ENCODE results near the gene B3GNT5. TPM values are rescaled to one million over a fixed set of nuclear protein-coding genes. Genes with fewer than 3 reads are reported as not detected.

The B3GNT5 gene
- total and polyA plus RNA-seq, 2 of the 8 experiments (the other 6 are each of a cell fraction or from before 2014, with no cell fraction given): 2.4 to 9.7 TPM

- no peak overlapping the region for H3K4me2 ChIP-seq (ENCODE audit: insufficient read depth in 1 of 2, low read depth in 2 of 2, low read length in 2 of 2)
- DNase-seq (ENCODE audit: low read depth in 1 of 2, low spot score in 2 of 2) (no peak), FAIRE-seq (no peak)
- no peak overlapping the region for H2BK12ac ChIP-seq (ENCODE audit: low read depth, low read length)
- no peak overlapping the region for H4K5ac ChIP-seq (ENCODE audit: insufficient read length, low read depth, low read length)
- no peak overlapping the region for H3K18ac ChIP-seq (ENCODE audit: extremely low read depth, low read length)
- H3K4me1 ChIP-seq (replicated peaks in 1 of 4; ENCODE audit: control insufficient read depth in 3 of 4, insufficient read depth in 4 of 4, low read length in 3 of 4): 0 out of 7 replicates have a peak, but pooled peaks cover 0 to 3% (median 0%) of the 10 kb centered on the region in 4 experiments
- H2BK15ac ChIP-seq (ENCODE audit: low read length): no peak overlapping the region
- no peak overlapping the region for H3K56ac ChIP-seq (replicated peaks; ENCODE audit: insufficient read length, low read depth, low read length)
- no peak overlapping the region for H3K23ac ChIP-seq (ENCODE audit: insufficient read length)
- no peak overlapping the region for H2AFZ ChIP-seq (ENCODE audit: low read length)
- no peak overlapping the region for H2BK120ac ChIP-seq (replicated peaks; ENCODE audit: low read depth, low read length)
- no peak overlapping the region for H3K4me3 ChIP-seq (ENCODE audit: extremely low read depth in 1 of 4, insufficient read depth in 2 of 4, low read depth in 3 of 4, low read length in 4 of 4)
- H2BK20ac ChIP-seq (ENCODE audit: low read length): no peak overlapping the region
- no peak overlapping the region for H3K9ac ChIP-seq (replicated peaks in 1 of 4; ENCODE audit: extremely low read depth in 1 of 4, low read depth in 3 of 4, low read length in 3 of 4)
- H3K36me3 ChIP-seq (ENCODE audit: control insufficient read depth in 2 of 4, insufficient read depth in 4 of 4, low read length in 3 of 4): no peaks in the 10 kb centered on the region
- no peak overlapping the region for H3K14ac ChIP-seq (ENCODE audit: insufficient read length)
- H3K79me2 ChIP-seq (ENCODE audit: control insufficient read depth in 1 of 2, insufficient read depth in 2 of 2, low read length in 2 of 2): no peaks in the 10 kb centered on the region
- no peak overlapping the region for H3K27ac ChIP-seq (ENCODE audit: low read depth, low read length)
- no peak overlapping the region for H4K91ac ChIP-seq (replicated peaks; ENCODE audit: insufficient read length, low read length)
- no peak overlapping the region for H4K8ac ChIP-seq (ENCODE audit: extremely low read depth, insufficient read depth, low read length)
- no peak overlapping the region for H2AK5ac ChIP-seq (ENCODE audit: low read depth, low read length)
- POLR2A ChIA-PET (ENCODE audit: partially characterized antibody): no interaction called here
- no peaks in the 10 kb centered on the region for H4K20me1 ChIP-seq (replicated peaks in 1 of 2; ENCODE audit: control insufficient read depth in 1 of 2, insufficient read depth in 2 of 2, low read length in 2 of 2)
- no peak overlapping the region for H3K4ac ChIP-seq (replicated peaks; ENCODE audit: insufficient read length, low read depth, low read length)
- no peaks in the 10 kb centered on the region for H3K9me3 ChIP-seq (ENCODE audit: insufficient read depth in 2 of 2, low read depth in 1 of 2, low read length in 1 of 2)
- no peaks in the 10 kb centered on the region for H3K79me1 ChIP-seq (ENCODE audit: low read depth, low read length)
- H2BK5ac ChIP-seq (ENCODE audit: low read depth, low read length): no peak overlapping the region
- CTCF ChIA-PET (ENCODE audit: partially characterized antibody): interaction anchor here (0.6 kb wide), 1 partner anchor 13 kb away, joined by 4 read pairs; no protein-coding TSS in a partner anchor
- H3K27me3 ChIP-seq (replicated peaks in 1 of 4; ENCODE audit: control insufficient read depth in 3 of 4, extremely low read depth in 1 of 4, insufficient read depth in 3 of 4, low read length in 3 of 4): no peaks in the 10 kb centered on the region
- H3K23me2 ChIP-seq (ENCODE audit: low read depth, low read length): no peaks in the 10 kb centered on the region
- no peak for TF ChIP-seq GTF2F1 (IDR thresholded peaks at IDR 0.05; ENCODE audit: borderline replicate concordance, low read depth, low read length)
- TF ChIP-seq ZNF274 (IDR thresholded peaks at IDR 0.05; ENCODE audit: borderline replicate concordance, extremely low read depth, low read length): no peak
- TF ChIP-seq E2F6 (IDR thresholded peaks at IDR 0.05): no peak
- TF ChIP-seq USF2 (IDR thresholded peaks at IDR 0.05; ENCODE audit: low read length): no peak
- no peak for TF ChIP-seq ATF2 (IDR thresholded peaks at IDR 0.05; ENCODE audit: low read length)
- no peak for TF ChIP-seq JUN (IDR thresholded peaks at IDR 0.05; ENCODE audit: low read depth, low read length)
- TF ChIP-seq FOSL1 (IDR thresholded peaks at IDR 0.05; ENCODE audit: insufficient read depth, low read depth, low read length): no peak
- TF ChIP-seq EP300 (IDR thresholded peaks at IDR 0.05; ENCODE audit: borderline replicate concordance in 1 of 2, low read depth in 2 of 2, low read length in 2 of 2): no peak
- no peak for TF ChIP-seq SIRT6 (IDR thresholded peaks at IDR 0.05; ENCODE audit: low read length)
- TF ChIP-seq CREB1 (IDR thresholded peaks at IDR 0.05): no peak
- TF ChIP-seq NANOG (IDR thresholded peaks at IDR 0.05; ENCODE audit: insufficient read depth, low read depth, low read length, poor library complexity, severe bottlenecking): no peak
- TF ChIP-seq EGR1 (IDR thresholded peaks at IDR 0.05; ENCODE audit: borderline replicate concordance, low read depth, low read length): no peak
Measured at GRCh38 chr3:183203670-183204069, 49.4 kb upstream of the B3GNT5 start.

Measured in H1 (cell line).